ENCODE data around the gene WIPF2. TPM values are rescaled to one million over a fixed set of nuclear protein-coding genes. Genes with fewer than 3 reads are reported as not detected.

The WIPF2 gene
- total and polyA plus RNA-seq, 2 of the 8 experiments (the other 6 are each of a cell fraction or from before 2014, with no cell fraction given): 6.9 to 25.3 TPM

- TF ChIP-seq TAF7 (optimal IDR thresholded peaks at IDR 0.05; ENCODE audit: borderline replicate concordance, low read depth, low read length) (no peak), KDM5A (IDR thresholded peaks at IDR 0.05; ENCODE audit: low read length) (no peak), SIX5 (IDR thresholded peaks at IDR 0.05; ENCODE audit: low read depth, low read length) (no peak), KDM4A (IDR thresholded peaks at IDR 0.05; ENCODE audit: low read depth, low read length, severe bottlenecking) (no peak), MAFK (IDR thresholded peaks at IDR 0.05; ENCODE audit: low read depth, low read length) (no peak)
Observed at GRCh38 chr17:40321961-40322357, 102.9 kb downstream of the WIPF2 start (continued).
